NOMO-1 treated with DMSO at 0.1 percent for 48 hours (cell line): ENCODE data around the gene GNAO1.
A peak's percentile ranks its signal among the peaks of the same experiment; 100 is the strongest.

ENCODE experiments used
- DNase-seq: peaks from one replicate; lab custom pipeline; 2025; ENCODE audit not compliant: unreplicated experiment; lab: John Stamatoyannopoulos, UW

Gene GNAO1

GRCh38 chr16:56191156-56191815, at the start of gene GNAO1:
Gene GNAO1, plus strand, starts transcription at chr16:56191489. Its CDS starts 747 bp downstream, at chr16:56192236.
- peak; percentile 9 for DNase-seq

GRCh38 chr16:56143666-56144065, 47.6 kb upstream of the GNAO1 start:
- no peak for DNase-seq

GRCh38 chr16:56145369-56145768, 45.9 kb upstream of the GNAO1 start:
- no peak for DNase-seq

GRCh38 chr16:56151621-56152020, 39.7 kb upstream of the GNAO1 start:
- DNase-seq, result no peak

- no peak for DNase-seq
Measured at GRCh38 chr16:56161658-56162057, 29.6 kb upstream of the GNAO1 start.

- no peak for DNase-seq
Measured at GRCh38 chr16:56163089-56163488, 28.2 kb upstream of the GNAO1 start.

GRCh38 chr16:56163938-56164337, 27.4 kb upstream of the GNAO1 start:
- no peak for DNase-seq

GRCh38 chr16:56164636-56165035, 26.7 kb upstream of the GNAO1 start:
- no peak for DNase-seq

- no peak for DNase-seq
Measured at GRCh38 chr16:56174411-56174810, 16.9 kb upstream of the GNAO1 start.

- no peak for DNase-seq
Measured at GRCh38 chr16:56181401-56181800, 9.9 kb upstream of the GNAO1 start.

- no peak for DNase-seq
Measured at GRCh38 chr16:56183266-56183665, 8.0 kb upstream of the GNAO1 start.

- no peak for DNase-seq
Measured at GRCh38 chr16:56190048-56190676, 1.1 kb upstream of the GNAO1 start.

GRCh38 chr16:56190677-56191155, 573 bp upstream of the GNAO1 start:
- no peak for DNase-seq

GRCh38 chr16:56191835-56192634, 746 bp downstream of the GNAO1 start:
- no peak for DNase-seq

- DNase-seq, result no peak
Measured at GRCh38 chr16:56192635-56192945, 1.3 kb downstream of the GNAO1 start.

GRCh38 chr16:56192986-56193945, 2.0 kb downstream of the GNAO1 start:
- DNase-seq, result no peak

GRCh38 chr16:56193951-56194726, 2.9 kb downstream of the GNAO1 start:
- DNase-seq, result peak; percentile 17

- no peak for DNase-seq
Measured at GRCh38 chr16:56195151-56195550, 3.9 kb downstream of the GNAO1 start.

GRCh38 chr16:56196381-56196780, 5.1 kb downstream of the GNAO1 start:
- DNase-seq, result no peak
